ENCODE results near the gene SSH2.

DNA sequence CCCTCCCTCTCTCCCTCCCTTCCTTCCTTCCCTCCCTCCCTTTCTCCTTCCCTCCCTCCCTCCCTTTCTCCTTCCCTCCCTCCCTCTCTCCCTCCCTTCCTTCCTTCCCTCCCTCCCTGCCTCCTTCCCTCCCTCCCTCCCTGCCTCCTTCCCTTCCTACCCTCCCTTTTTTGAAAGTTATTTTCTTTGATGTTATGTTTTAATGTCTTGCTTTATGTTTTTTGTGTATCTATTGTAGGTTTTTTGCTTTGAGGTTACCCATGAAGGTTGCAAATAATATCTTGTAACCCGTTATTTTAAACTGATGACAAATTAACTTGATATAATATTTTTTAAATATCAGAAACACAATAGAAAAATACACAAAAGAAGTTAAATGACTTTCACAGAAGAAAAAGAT, 96.2 kb downstream of the SSH2 start:
- TF ChIP-seq, protein P1, sequence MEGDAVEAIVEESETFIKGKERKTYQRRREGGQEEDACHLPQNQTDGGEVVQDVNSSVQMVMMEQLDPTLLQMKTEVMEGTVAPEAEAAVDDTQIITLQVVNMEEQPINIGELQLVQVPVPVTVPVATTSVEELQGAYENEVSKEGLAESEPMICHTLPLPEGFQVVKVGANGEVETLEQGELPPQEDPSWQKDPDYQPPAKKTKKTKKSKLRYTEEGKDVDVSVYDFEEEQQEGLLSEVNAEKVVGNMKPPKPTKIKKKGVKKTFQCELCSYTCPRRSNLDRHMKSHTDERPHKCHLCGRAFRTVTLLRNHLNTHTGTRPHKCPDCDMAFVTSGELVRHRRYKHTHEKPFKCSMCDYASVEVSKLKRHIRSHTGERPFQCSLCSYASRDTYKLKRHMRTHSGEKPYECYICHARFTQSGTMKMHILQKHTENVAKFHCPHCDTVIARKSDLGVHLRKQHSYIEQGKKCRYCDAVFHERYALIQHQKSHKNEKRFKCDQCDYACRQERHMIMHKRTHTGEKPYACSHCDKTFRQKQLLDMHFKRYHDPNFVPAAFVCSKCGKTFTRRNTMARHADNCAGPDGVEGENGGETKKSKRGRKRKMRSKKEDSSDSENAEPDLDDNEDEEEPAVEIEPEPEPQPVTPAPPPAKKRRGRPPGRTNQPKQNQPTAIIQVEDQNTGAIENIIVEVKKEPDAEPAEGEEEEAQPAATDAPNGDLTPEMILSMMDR (IDR thresholded peaks at IDR 0.05): no peak
- no peak for TF ChIP-seq POLR2A (IDR thresholded peaks at IDR 0.05)
- TF ChIP-seq POLR2AphosphoS5 (IDR thresholded peaks at IDR 0.05; ENCODE audit: insufficient read depth in 1 of 2, low read depth in 1 of 2): no peak
